Measurements from ENCODE around the gene SYT8. TPM values are rescaled to one million over a fixed set of nuclear protein-coding genes. Genes with fewer than 3 reads are reported as not detected.

Gene SYT8
- total and polyA plus RNA-seq, 2 of the 8 experiments (the other 6 are each of a cell fraction or from before 2014, with no cell fraction given): not detected

DNA sequence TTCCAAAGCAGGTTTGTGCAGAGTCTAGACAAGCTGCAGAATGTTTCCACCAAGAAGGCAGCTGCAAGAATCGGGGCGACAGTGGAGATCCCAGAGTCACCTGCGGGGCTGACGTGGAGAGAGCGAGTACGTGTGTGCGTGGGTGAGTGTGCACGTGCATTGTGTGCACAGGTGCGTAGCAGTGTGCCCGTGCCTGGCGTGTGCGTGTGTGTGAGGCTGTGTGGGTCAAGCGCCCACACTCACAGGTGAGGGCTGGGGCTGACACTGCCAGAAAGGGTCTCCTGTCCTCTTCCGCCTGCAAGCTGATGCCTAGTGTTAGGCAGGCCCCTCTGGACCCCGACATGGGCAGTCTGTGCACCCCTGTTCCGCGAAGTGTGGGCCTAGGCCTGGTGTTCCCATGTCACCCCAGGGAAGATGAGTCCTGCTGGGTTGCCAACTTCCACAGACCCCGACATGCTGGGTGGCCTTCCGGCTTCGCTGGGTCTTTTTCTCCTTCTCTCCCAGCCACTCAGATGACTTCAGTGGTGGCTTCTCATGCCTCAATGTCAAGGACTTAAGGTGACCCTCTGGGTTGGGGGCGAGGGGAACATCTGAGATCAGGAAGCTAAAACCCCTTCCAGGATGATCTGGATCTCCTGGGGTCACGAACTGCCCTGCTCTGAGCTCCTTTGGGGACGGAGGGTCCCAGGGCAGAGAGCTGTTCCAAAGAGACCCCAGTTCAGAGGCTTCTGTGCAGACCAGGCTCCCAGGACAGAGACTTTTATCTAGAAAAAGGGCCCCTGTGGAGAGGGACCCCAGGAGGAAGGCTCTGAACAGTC lies 10.4 kb upstream of the SYT8 start:
- Histone ChIP-seq H3K23me2 (ENCODE audit: low read depth, low read length) (peaks cover 8% of the 10 kb centered on the region; the same call in 1 of the 2 replicates), H3K36me3 (ENCODE audit: control insufficient read depth in 2 of 4, insufficient read depth in 4 of 4, low read length in 3 of 4) (no peaks in the 10 kb centered on the region), H2AK5ac (ENCODE audit: low read depth, low read length) (0 out of 2 replicates have a peak overlapping the region, but pooled peaks have one; percentile 60), H4K5ac (ENCODE audit: insufficient read length, low read depth, low read length) (no peak overlapping the region), H2BK120ac (replicated peaks; ENCODE audit: low read depth, low read length) (no peak overlapping the region), H3K23ac (ENCODE audit: insufficient read length) (no peak overlapping the region), H3K79me1 (ENCODE audit: low read depth, low read length) (no peaks in the 10 kb centered on the region), H3K9me3 (ENCODE audit: insufficient read depth in 2 of 2, low read depth in 1 of 2, low read length in 1 of 2) (peaks cover 0 to 3% of the 10 kb centered on the region in 2 experiments; a peak in 1 of 4 replicates), H2BK20ac (ENCODE audit: low read length) (no peak overlapping the region), H3K56ac (replicated peaks; ENCODE audit: insufficient read length, low read depth, low read length) (no peak overlapping the region), H2BK15ac (ENCODE audit: low read length) (peak overlapping the region; percentile 88; the same call in 1 of the 2 replicates), H4K91ac (replicated peaks; ENCODE audit: insufficient read length, low read length) (no peak overlapping the region), H3K27ac (ENCODE audit: low read depth, low read length) (no peak overlapping the region), H3K18ac (ENCODE audit: extremely low read depth, low read length) (no peak overlapping the region), H2AFZ (ENCODE audit: low read length) (no peak overlapping the region), H3K14ac (ENCODE audit: insufficient read length) (no peak overlapping the region), H4K8ac (ENCODE audit: extremely low read depth, insufficient read depth, low read length) (peak overlapping the region; percentile 38; the same call in 1 of the 2 replicates), H3K27me3 (replicated peaks in 1 of 4; ENCODE audit: control insufficient read depth in 3 of 4, extremely low read depth in 1 of 4, insufficient read depth in 3 of 4, low read length in 3 of 4) (no peaks in the 10 kb centered on the region), H2BK5ac (ENCODE audit: low read depth, low read length) (no peak overlapping the region), H3K79me2 (ENCODE audit: control insufficient read depth in 1 of 2, insufficient read depth in 2 of 2, low read length in 2 of 2) (no peaks in the 10 kb centered on the region), H2BK12ac (ENCODE audit: low read depth, low read length) (no peak overlapping the region), H3K4me3 (ENCODE audit: extremely low read depth in 1 of 4, insufficient read depth in 2 of 4, low read depth in 3 of 4, low read length in 4 of 4) (no peak overlapping the region), H3K4ac (replicated peaks; ENCODE audit: insufficient read length, low read depth, low read length) (no peak overlapping the region), H3K4me2 (ENCODE audit: insufficient read depth in 1 of 2, low read depth in 2 of 2, low read length in 2 of 2) (no peak overlapping the region), H3K9ac (replicated peaks in 1 of 4; ENCODE audit: extremely low read depth in 1 of 4, low read depth in 3 of 4, low read length in 3 of 4) (no peak overlapping the region), H4K20me1 (replicated peaks in 1 of 2; ENCODE audit: control insufficient read depth in 1 of 2, insufficient read depth in 2 of 2, low read length in 2 of 2) (peaks cover 0 to 8% of the 10 kb centered on the region in 2 experiments), H3K4me1 (replicated peaks in 1 of 4; ENCODE audit: control insufficient read depth in 3 of 4, insufficient read depth in 4 of 4, low read length in 3 of 4) (peaks cover 0 to 2% (median 0%) of the 10 kb centered on the region in 4 experiments; a peak in 3 of 7 replicates)
- DNase-seq (ENCODE audit: low read depth in 1 of 2, low spot score in 2 of 2): no peak
- FAIRE-seq: no peak
- ChIA-PET POLR2A (ENCODE audit: partially characterized antibody) (interaction anchor here (0.7 to 1.5 kb wide), 2 partner anchors 10 to 51 kb away, joined by 3 to 4 read pairs; no protein-coding TSS in a partner anchor), CTCF (ENCODE audit: partially characterized antibody) (interaction anchor here (0.7 to 15.8 kb wide), 51 partner anchors 8 to 624 kb away, joined by 3 to 439 read pairs (median 4); partner anchors contain the start of genes KRTAP5-6, MRPL23 and SYT8)
- 91% methylated on average over 21 of the region's 23 CpGs; no CpG with 5 or more reads in 1 of the 2 experiments for WGBS, 2 experiments (ENCODE audit: extremely low coverage in 1 of 2, insufficient coverage in 1 of 2, insufficient read length in 1 of 2, insufficient replicate concordance in 2 of 2, low coverage in 1 of 2, low lambda C conversion rate in 2 of 2, missing lambda C conversion rate in 1 of 2)
- TF ChIP-seq KDM4A (IDR thresholded peaks at IDR 0.05; ENCODE audit: low read depth, low read length, severe bottlenecking) (no peak), SRF (IDR thresholded peaks at IDR 0.05; ENCODE audit: low read depth, low read length) (no peak), CBX8 (IDR thresholded peaks at IDR 0.05; ENCODE audit: borderline replicate concordance, low read depth, low read length) (no peak), SIN3A (conservative IDR thresholded peaks at IDR 0.05 in 1 of 2, IDR thresholded peaks at IDR 0.05 in 1 of 2; ENCODE audit: low read depth in 1 of 2, low read length in 2 of 2) (no peak), HDAC2 (IDR thresholded peaks at IDR 0.05; ENCODE audit: borderline replicate concordance in 1 of 2, low read depth in 2 of 2, low read length in 2 of 2) (no peak), EZH2 (IDR thresholded peaks at IDR 0.05; ENCODE audit: low read depth, low read length, severe bottlenecking) (no peak), FOSL1 (IDR thresholded peaks at IDR 0.05; ENCODE audit: insufficient read depth, low read depth, low read length) (no peak), E2F6 (IDR thresholded peaks at IDR 0.05) (no peak), RBBP5 (IDR thresholded peaks at IDR 0.05; ENCODE audit: borderline replicate concordance, low read depth, low read length) (no peak)
